Non-pigmented ciliary epithelial cell (primary cell): ENCODE data around the gene ATP10A.
"Not testable (repeated sequence)": the region's sequence is repeated elsewhere in the genome, so short reads cannot be mapped to it uniquely, and the experiment has no call there.

Experiments
- DNase-seq: peaks from one replicate; pipeline ENCODE4 v3.0.0-alpha.2; 2010; ENCODE audit warnings: low read depth

The ATP10A gene

DNA sequence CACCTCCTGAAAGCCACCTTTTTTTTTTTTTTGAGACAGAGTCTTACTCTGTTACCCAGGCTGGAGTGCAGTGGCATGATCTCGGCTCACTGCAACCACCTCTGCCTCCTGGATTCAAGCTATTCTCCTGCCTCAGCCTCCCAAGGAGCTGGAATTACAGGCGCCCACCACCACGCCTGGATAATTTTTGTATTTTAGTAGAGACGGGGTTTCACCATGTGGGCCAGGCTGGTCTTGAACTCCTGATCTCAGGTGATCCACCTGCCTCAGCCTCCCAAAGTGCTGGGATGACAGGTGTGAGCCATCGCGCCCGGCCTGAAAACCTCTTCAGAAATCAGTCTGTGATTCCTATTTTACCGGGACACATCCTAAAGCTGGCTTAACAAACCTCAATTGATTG lies 91.4 kb downstream of the ATP10A start:
- not testable (repeated sequence) for DNase-seq

DNA sequence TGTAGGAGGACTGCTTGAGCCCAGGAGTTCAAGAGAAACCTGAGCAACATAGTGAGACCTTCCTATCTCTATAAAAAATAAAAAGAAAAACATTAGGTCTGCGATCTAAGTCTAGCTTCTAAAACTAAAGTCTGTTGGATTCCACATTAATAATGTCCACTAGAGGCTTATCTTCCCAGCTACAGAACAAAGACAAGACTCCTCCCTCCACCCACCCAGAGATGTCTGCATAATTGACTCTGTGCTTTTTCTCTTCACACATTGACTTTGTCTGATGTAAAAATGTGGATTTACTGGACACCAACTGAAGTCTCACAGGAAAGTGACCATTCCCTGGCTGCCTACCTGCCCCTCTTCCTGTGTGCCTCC lies 91.8 kb downstream of the ATP10A start:
- DNase-seq = no peak

DNA sequence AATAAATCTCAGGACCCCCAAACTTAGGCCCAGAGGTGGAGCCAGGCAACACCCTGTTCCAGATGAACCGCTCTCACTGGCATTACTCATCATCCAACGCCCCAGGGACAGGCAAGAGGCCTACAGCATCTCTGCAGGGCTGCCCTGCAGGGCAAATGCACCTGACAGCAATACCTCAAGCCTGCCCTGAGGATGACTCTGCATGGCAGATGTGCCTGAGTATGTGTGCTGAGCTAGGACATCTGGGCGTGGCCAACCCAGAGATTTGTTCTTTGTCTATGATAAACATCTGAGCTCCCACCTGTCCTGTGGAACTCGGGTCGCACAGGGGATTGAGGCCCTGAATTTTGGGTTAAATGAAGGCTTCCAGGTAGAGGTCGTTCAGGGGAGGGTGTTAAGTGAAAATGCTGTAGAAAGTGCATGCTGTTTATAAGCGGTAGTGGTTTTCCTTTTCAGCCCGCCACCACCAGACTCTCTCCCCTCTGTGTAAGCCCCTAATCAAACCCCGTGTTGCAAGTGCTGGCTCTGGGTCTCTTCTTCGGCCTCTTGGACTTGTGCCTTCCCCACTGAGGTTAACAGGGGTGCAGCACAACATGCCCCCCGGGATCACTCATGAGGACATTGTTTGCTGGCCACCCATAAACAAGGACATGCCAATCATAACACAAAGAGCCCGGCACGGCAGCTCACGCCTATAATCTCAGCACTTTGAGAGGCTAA lies 92.3 kb downstream of the ATP10A start:
- DNase-seq = no peak

DNA sequence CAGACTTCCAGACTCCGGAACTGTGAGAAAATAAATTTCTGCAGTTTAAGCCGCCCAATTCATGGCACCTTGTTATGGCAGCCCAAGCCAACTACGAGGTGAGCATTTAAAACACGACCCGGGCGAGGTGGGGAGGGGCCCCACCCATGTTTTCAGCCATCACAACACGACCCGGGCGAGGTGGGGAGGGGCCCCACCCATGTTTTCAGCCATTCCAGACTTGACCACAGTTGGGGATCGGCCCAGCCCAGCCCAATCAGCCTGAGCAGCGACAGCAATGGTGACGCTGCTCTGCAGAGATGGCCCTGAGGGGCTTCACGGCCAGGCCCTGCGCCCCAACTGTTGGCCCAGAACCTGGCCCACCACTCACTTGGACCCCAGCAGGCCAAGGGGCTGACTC lies 93.1 kb downstream of the ATP10A start:
- DNase-seq = no peak

DNA sequence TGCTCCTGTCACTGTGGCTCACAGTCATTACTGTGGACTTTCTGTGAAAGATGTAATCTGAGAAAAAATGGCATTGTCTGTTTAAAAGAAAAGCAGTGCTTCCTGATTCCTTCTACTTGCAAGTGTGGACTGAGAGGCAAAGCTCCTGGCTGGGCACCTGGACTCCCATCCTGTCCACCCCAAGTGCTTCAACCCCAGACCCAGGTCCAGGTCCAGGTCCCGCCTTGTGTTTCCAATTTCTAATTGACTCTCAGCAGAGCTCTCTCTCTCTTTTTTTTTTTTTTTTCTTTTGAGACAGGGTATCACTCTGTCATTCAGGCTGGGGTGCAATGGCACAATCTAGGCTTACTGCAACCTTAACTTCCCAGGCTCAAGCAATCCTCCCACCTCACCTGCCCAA lies 94.9 kb downstream of the ATP10A start:
- DNase-seq = no peak

DNA sequence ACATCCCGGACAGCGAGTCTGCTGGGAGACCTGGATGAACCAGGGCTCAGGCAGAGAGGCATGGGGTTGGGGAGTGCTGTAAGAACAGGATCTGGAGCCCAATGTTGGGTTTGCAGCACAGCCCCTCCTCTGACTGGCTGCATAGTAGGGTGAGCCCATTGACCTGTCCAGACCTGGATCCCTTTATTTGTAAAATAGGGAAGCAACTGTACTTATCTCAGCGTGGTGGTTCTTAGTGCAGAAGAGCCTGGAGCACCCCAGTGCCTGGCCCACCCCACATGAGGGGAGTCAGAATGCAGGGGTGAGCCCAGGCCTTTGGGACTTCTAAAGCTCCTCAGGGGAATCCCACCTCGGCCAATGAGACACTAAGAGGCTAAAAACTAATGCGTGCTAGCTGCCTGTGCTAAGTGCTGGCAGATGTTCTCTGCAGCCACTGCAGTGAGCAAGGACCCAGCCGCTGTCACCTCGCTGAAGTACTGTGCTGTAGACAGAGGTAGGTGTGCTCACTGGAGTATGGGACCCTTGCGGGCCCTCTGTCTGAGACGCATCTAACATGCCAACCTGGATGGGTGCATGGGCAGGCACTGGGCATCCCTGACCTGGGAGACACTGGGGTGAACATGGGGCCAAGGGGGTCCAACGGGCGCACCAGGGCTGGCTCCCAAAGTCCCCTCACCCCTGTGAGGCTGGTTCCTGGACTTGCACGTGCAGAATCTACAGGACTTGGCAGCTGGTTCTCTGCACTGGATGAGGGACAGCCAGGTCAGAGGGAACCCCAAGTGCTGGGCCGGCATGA lies 95.6 kb downstream of the ATP10A start:
- DNase-seq = no peak

DNA sequence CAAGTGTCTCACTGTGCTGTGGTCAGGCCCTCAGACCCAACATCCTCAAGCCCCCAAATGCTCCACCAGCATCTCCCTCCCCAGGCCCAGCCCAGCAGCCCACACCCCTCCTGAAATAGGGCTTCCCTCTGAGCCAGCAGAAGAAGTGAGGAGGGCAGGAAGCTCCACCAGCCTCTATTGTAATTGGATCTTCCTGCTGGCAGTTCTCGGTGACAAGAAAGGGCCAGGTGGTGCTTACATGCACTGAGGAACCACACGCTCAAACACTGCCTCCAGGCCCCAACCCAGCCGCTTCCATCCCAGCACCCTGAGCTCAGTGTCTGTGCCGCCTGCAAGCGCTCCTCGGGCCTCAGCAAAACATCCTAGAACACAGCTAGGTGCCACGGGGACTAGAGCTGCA lies 96.7 kb downstream of the ATP10A start:
- no peak for DNase-seq

DNA sequence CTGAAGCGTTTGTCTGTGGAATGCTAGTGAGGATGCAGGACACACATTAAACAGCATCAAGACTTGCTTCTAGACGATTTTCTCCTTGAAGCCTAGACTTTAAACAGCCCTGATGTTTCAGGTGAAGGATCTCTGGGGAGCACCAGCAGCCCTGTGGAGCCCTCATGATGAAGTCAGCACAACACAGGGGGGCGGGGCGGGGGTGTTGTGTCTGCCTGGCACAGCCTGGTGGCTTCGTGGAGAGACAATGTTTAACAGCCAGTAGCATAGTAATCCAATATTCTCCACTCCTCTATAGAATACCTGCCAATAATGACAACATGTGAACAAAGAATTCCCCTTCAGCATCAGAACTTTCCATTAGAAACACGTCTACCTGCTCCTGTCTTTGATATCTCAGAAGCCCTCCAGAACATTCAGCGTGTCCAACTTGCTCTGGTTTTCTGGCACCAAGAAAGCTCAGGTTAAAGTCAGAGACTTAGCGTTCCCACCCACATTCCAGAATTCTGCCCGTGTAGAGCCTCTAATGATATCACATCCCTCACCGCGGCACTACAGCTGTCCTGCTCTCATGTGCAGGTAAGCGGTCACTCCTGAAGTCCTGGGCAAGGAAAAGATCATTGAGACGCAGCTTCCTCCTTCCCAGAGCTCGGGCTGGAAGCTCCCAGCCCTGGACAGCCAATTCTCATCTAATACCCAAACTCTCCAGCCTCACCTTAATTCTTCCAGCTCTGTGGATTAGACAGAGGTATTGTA lies 98.0 kb downstream of the ATP10A start:
- no peak for DNase-seq

DNA sequence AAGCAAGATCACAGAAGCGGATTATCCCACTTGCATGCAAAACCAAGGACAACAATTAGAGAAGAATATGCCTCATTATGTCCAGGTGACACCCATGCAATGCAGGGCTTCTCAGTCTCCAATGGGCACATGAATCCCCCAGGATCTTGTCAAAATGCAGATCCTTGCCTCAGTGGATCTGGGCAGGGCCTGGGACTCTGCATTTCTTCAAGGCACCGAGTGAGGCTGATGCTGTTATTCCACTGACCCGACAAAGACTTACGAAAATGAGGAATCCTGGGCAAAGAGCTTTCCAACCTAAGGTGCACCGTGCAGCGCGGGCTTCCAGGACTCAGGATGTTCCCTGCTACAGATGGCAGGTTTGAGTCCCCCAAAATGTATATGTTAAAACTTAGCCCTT lies 99.2 kb downstream of the ATP10A start:
- no peak for DNase-seq

DNA sequence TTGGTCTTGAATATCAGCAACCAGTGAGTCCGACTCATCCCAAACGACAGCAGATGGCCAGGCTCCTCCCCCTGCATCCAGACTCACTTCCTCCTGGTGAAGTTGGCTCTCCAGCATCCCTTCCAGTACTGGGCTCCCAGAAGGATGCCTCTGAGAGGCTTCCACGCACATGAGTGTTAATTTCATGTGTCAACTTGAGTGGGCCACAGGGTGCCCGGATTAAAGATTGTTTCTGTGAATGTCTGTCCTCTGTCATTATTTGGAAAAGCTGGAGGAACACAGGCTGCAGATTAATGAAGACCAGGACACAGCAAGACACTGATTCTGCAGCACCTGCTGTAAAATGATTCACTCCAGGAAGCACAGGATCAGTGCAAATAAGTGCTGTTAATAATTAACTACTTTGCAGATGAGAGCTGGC lies 99.8 kb downstream of the ATP10A start:
- DNase-seq = no peak

DNA sequence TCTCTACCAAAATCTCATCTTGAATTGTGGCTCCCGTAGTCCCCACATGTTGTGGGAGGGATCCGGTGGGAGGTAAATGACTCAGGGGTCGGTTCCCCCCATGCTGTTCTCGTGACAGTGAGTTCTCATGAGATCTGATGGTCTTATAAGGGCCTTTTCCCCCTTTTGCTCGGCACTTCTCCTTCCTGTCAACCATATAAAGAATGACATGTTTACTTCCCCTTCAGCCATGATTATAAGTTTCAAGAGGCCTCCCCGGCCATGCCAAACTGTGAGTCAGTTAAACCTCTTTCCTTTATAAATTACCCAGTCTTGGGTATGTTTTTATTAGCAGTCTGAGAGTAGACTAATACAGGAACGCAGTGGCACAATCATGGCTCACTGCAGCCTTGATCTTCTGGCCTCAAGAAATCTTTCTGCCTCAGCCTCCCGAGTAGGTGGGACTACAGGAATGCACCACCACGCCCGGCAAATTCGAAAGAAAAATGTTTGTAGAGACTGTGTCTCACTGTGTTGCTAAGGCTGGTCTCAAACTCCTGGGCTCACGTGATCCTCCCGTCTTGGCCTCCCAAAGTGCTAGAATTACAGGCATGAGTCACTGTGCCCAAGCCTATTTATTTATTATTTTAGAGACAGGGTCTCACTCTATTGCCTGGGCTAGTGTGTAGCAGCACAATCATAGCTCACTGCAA lies 101.0 kb downstream of the ATP10A start:
- DNase-seq = no peak

DNA sequence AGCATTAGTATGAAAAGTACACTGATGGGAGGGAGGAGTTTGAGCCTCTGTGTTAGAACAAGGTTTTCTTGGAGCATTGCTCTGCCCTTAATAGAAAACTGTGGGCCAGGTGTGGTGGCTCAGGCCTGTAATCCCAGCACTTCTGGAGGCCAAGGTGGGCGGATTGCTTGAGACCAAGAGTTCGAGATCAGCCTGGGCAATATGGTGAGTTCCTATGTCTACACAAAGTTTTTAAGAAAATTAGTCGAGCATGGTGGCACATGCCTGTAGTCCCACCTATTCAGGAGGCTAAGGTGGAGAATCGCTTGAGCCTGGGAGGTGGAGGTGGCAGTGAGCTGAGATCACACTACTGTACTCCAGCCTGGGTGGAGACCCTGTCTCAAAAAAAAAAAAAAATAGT lies 103.7 kb downstream of the ATP10A start:
- no peak for DNase-seq

DNA sequence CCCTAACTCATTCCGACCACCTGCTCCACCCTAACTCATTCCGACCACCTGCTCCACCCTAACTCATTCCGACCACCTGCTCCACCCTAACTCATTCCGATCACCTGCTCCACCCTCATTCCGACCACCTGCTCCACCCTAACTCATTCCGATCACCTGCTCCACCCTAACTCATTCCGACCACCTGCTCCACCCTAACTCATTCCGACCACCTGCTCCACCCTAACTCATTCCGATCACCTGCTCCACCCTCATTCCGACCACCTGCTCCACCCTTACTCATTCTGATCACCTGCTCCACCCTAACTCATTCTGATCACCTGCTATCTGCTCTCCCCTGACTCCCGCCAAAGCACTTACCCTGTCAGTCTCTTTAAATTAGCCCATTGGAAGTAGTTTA lies 104.5 kb downstream of the ATP10A start:
- DNase-seq = not testable (repeated sequence)

DNA sequence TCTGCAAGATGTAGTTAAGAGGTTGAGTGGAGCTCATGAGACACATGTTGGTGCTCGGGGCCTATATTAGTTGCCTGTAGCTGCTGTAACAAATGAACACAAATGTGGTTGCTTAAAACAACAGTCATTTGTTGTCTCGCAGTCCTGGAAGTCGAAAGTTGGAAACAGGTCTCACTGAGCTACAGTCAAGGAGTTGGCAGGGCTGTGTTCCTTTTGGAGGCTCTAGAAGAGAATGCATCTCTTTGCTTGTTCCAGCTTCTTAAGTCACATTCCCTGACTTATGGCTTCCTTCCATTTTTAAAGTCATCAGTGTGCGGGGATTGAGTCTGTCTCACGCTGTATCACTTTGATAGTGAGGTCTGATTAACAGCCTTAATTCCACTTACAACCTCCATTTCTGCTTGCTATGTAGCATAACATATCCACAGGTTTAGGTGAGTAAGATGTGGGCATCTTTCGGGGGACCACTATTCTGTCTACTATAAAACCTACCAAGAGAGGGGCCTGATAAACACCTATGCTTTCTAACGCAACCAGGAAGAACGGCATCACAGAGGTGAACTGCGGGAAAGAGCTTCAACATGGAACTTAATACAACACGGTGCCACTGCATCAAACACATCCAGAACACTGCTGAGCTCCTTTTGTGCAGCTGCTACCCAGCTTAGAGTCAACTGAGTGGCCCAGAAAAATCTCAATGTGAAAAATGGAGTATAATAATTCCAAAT lies 119.4 kb downstream of the ATP10A start:
- DNase-seq = no peak

DNA sequence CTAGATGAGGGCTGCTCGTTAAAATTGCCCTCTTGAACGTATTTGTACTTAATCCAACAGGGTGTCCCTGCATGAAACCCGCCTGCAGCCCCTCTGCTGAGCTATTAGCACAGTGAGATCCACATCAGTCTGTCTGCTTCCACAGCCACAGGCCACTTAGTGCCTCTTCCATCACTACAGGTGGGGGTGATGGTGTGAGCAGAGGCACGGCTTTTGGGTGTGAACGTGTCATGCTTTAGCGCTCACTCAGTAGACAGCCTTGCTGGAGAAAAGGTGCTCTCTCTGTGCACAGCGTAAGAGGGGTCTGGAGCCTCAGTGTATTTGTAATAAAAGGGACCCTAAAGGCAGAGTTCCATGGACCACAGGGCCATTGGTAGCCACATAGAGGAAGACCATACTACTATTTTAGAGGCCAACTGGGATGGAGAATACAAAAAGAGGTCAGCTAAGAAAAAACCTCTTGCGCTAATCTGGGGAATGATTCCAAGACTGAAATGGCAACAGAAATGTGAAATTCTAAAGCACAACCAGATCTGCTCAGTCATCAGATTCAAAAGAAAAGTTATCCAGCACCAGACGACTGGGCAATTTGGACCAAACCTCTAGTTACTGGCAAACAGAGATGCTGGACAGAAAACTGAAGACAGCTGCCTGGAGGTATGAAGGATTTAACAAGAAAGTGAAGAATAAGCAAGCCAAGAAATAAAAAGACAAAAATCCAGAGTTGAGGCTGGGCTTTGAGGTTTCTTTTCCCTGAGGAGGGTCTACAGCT lies 120.2 kb downstream of the ATP10A start:
- DNase-seq = no peak

DNA sequence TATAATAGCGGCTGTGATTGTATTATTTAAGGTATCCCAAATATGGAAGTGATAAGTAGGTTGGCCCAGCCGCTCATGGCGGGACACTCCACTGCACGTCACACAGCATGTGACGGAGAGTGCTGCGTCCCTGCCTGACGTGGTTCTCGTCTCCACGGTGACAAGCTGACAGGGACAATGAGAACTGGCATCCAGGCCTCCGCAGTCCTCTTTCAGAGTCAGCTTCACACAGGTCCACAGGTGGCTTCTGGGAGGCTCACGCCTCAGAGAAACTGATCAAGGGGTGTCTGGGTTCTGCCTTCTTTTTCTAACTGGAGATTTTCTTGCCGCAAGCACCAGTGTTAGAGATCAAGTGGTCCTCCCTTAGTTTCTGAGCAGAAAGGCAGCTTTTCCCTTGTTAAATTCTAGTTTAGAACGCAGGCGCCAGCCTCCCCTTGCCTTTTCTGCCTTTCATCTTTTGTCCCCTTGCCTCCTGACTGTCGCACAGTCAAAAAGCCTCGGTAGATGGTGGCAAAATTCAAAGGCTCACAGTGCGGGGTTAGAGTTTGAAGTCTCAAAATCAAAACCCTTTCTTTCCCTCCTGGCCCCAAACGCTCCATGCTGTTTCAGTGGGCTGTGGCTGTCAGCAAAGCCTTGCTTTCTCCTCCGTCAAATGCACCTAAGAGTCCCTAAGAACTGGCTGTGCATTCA lies 120.9 kb downstream of the ATP10A start:
- DNase-seq = no peak

DNA sequence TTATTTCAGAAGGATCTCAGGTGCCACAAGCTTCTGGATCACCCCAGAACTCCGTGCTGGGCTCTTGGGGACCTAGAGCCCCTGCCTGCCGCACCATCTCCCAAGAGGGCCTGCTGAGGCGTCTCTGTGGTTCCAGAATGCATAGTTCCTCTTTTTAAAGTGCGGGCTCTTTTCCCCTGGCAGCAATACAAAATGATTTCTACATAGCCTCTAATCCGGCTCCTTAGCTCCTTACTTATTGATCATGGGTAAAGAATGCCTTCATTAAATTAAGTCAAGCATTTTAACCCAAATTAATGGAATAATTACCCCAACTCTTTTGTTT lies 121.9 kb downstream of the ATP10A start:
- no peak for DNase-seq

DNA sequence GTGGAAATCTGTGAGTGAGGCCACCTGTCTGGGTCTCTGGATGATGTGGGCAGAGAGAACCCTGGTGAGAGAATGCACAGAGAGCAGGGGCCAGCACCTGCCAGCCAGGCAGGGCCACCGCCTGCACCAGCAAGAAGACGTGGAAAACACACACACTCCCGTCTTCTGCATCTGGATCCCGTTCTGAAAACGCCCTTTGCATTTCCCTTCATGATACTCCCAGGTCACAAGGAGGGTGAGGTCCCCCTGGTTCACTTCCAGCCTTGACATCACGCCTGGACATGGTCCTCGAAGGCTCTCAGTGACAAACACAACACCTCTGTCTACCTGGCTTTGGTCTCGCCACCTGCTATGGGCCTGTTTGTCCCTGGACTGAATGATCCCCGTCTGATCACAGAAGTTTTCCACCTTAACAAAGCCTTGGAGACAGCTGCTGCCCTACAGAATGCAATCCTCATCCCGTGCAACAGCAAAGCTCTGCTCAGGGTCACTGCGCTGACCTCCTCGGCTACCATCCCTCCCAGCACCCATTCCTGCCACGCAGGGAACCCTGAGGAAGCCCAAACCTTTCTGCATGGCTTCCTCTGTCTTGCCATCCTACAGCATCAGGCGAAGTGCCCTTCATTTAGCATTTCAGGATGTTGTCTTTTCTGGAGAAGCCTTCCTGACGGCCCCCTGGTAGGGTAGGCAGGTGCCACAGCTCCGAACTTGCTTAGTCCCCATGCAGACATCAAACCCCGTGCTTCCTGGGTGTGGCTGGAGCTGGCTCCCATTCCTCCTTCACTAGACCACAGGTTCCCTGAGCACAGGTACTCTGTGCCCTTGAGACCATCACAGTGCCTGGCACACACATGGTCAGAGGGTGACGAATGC lies 122.5 kb downstream of the ATP10A start:
- no peak for DNase-seq

DNA sequence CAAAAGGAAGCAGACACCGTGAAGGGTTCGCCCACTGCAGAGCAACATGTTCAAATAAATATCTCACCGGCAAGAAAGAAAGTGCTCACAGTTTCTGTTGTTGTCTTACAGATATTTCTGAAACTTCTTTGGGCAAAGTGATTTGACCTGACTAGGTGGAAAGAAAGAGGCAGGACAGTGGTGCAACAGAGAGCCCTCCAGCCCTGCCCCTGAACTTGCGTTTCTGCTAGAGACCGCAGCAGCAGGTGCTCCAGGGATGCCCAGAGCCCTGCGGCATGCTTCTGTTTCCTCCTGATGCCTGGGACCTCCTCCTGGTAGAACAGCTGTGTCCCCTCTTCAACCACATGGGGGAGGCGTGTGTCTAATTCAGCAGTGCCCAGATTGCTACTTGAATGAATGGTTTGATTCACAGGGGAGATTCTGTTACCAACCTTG lies 123.4 kb downstream of the ATP10A start:
- no peak for DNase-seq
